ENCODE measurements around the gene C10orf95. TPM values are rescaled to one million over a fixed set of nuclear protein-coding genes. Genes with fewer than 3 reads are reported as not detected.

C10orf95 gene
- total and polyA plus RNA-seq, 10 of the 15 experiments (the other 5 are each of a cell fraction or from before 2014, with no cell fraction given) = 0.06 to 1.1 (median 0.31) TPM

DNA sequence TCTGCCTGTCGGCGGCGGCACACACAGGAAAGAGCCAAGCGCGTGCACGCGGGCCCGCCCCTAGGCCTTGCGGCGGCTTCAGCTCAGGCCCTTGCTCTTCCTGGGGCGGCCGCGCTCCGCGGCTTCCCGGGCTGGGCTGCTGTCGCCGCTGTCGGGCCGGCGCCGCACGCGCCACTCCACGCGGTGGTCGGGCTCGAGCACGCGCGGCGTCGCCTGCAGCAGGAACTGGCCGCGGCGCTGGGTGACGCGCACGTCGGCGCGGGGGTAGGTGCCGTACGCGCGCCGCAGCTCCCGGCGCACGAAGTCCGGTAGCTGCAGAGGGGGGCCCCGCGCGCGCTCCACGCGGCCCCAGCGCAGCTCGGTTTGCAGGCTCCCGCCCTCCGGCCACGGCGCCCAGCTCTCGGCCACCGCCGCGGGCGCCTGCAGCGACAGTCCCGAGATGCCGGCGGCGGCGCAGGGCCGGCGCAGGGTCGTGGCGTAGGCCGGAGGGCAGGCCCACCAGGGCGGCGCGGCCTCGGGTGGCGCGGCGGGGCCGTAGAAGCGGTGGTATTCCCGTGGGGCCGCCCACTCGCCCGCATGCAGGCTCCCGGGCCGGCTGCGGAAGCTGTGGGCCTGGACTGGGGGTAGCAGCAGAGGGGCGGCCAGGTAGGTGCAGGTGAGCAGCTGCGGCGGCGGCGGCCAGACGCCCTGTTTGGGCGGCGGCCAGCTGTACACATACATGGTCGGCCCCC lies 804 bp downstream of the C10orf95 start (continued):
- TF ChIP-seq SP1 (IDR thresholded peaks at IDR 0.05; ENCODE audit: low read depth, low read length) (no peak), STAT3 (IDR thresholded peaks at IDR 0.05; ENCODE audit: low read depth, low read length) (no peak), TAF1 (IDR thresholded peaks at IDR 0.05; ENCODE audit: borderline replicate concordance, low read depth, low read length) (peak; percentile 72; the same call in 1 of the 2 replicates), NBN (IDR thresholded peaks at IDR 0.05) (no peak)
- TF ChIP-seq, protein P1, sequence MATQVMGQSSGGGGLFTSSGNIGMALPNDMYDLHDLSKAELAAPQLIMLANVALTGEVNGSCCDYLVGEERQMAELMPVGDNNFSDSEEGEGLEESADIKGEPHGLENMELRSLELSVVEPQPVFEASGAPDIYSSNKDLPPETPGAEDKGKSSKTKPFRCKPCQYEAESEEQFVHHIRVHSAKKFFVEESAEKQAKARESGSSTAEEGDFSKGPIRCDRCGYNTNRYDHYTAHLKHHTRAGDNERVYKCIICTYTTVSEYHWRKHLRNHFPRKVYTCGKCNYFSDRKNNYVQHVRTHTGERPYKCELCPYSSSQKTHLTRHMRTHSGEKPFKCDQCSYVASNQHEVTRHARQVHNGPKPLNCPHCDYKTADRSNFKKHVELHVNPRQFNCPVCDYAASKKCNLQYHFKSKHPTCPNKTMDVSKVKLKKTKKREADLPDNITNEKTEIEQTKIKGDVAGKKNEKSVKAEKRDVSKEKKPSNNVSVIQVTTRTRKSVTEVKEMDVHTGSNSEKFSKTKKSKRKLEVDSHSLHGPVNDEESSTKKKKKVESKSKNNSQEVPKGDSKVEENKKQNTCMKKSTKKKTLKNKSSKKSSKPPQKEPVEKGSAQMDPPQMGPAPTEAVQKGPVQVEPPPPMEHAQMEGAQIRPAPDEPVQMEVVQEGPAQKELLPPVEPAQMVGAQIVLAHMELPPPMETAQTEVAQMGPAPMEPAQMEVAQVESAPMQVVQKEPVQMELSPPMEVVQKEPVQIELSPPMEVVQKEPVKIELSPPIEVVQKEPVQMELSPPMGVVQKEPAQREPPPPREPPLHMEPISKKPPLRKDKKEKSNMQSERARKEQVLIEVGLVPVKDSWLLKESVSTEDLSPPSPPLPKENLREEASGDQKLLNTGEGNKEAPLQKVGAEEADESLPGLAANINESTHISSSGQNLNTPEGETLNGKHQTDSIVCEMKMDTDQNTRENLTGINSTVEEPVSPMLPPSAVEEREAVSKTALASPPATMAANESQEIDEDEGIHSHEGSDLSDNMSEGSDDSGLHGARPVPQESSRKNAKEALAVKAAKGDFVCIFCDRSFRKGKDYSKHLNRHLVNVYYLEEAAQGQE (IDR thresholded peaks at IDR 0.05; ENCODE audit: low read depth, low read length) = no peak

DNA sequence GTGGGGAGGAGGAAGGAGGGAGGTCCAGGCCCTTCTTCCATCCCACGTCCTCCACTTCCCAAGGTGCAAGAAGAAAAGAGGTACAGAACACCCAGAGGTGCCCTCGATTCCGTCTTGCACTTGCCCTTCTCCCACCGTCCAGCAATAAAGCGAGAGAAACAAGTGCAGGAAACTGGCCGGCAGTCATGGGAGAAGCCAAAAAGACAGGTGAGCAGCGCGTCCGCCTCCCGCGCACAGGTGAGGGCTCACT lies 1.3 kb downstream of the C10orf95 start:
- CTCF ChIA-PET = interaction anchor here (0.6 to 4.0 kb wide), 13 partner anchors 9 to 172 kb away, joined by 3 to 21 read pairs (median 4); partner anchors contain the start of genes ACTR1A, CUEDC2 and FBXL15
- TF ChIP-seq CBFB (IDR thresholded peaks at IDR 0.05; ENCODE audit: low read depth) (0 out of 2 replicates have a peak, but pooled peaks have one; percentile 25), JUND (IDR thresholded peaks at IDR 0.05; ENCODE audit: low read depth, low read length) (no peak), PKNOX1 (IDR thresholded peaks at IDR 0.05) (0 out of 2 replicates have a peak, but pooled peaks have one; percentile 10), POLR2AphosphoS5 (IDR thresholded peaks at IDR 0.05; ENCODE audit: low read length) (peak; percentile 83; the same call in 1 of the 2 replicates), NFYB (IDR thresholded peaks at IDR 0.05; ENCODE audit: insufficient read depth, low read depth, low read length) (no peak), RAD51 (IDR thresholded peaks at IDR 0.05) (no peak)
- TF ChIP-seq, protein P2, sequence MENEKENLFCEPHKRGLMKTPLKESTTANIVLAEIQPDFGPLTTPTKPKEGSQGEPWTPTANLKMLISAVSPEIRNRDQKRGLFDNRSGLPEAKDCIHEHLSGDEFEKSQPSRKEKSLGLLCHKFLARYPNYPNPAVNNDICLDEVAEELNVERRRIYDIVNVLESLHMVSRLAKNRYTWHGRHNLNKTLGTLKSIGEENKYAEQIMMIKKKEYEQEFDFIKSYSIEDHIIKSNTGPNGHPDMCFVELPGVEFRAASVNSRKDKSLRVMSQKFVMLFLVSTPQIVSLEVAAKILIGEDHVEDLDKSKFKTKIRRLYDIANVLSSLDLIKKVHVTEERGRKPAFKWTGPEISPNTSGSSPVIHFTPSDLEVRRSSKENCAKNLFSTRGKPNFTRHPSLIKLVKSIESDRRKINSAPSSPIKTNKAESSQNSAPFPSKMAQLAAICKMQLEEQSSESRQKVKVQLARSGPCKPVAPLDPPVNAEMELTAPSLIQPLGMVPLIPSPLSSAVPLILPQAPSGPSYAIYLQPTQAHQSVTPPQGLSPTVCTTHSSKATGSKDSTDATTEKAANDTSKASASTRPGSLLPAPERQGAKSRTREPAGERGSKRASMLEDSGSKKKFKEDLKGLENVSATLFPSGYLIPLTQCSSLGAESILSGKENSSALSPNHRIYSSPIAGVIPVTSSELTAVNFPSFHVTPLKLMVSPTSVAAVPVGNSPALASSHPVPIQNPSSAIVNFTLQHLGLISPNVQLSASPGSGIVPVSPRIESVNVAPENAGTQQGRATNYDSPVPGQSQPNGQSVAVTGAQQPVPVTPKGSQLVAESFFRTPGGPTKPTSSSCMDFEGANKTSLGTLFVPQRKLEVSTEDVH (IDR thresholded peaks at IDR 0.05; ENCODE audit: low read depth, partially characterized antibody) = no peak
- ATAC-seq = peak; percentile 1; the same call in 1 of the 3 replicates
- Histone ChIP-seq H3K79me2 (ENCODE audit: control insufficient read depth, insufficient read depth, low read length) (peaks cover 21% of the 10 kb centered on the region), H3K27ac (ENCODE audit: control insufficient read depth, insufficient read depth) (peak overlapping the region; percentile 88), H3K9ac (ENCODE audit: control insufficient read depth, insufficient read depth, low read length) (peak overlapping the region; percentile 90), H3K4me3 (peak overlapping the region; percentile 99), H2AFZ (ENCODE audit: control insufficient read depth, low read depth, low read length) (peak overlapping the region; percentile 85), H3K36me3 (ENCODE audit: control insufficient read depth in 2 of 2, insufficient read depth in 2 of 2, low read length in 1 of 2) (no peaks in the 10 kb centered on the region; a peak in 1 of 4 replicates), H4K20me1 (ENCODE audit: control insufficient read depth, insufficient read depth) (no peaks in the 10 kb centered on the region), H3K4me1 (ENCODE audit: control insufficient read depth, insufficient read depth, low read length) (peaks cover 18% of the 10 kb centered on the region), H3K9me3 (replicated peaks; ENCODE audit: control insufficient read depth, insufficient read depth, low read length) (no peaks in the 10 kb centered on the region), H3K4me2 (ENCODE audit: control insufficient read depth, insufficient read depth) (peak overlapping the region; percentile 95), H3K27me3 (replicated peaks in 1 of 2; ENCODE audit: control insufficient read depth in 2 of 2, insufficient read depth in 2 of 2, low read length in 1 of 2) (no peaks in the 10 kb centered on the region)
- POLR2A ChIA-PET = interaction anchor here (0.5 to 6.1 kb wide), 22 partner anchors 9 to 399 kb away, joined by 3 to 69 read pairs (median 5); partner anchors contain the start of genes ACTR1A, CUEDC2, FBXL15 and GBF1
- FAIRE-seq = no peak
- SMC1A ChIA-PET (ENCODE audit: uncharacterized antibody, unreplicated experiment) = interaction anchor here (0.6 to 3.4 kb wide), 7 partner anchors 12 to 96 kb away, joined by 3 to 23 read pairs (median 4); partner anchors contain the start of genes ACTR1A, CUEDC2 and NFKB2
- in situ Hi-C loops (cut with MboI) (no loop called here), intact Hi-C loops (cut with micrococcal nuclease; ENCODE audit: unreplicated experiment) (loop anchor here (2.0 kb wide), 2 partner anchors 17 to 53 kb away; partner anchors contain the start of genes ACTR1A, CUEDC2 and SUFU)
- TSS peak; percentile 68 for BruUV-seq (replicated peaks)
- no peak for DNase-seq (ENCODE audit: low read depth, low spot score)
- 0% methylated on average over 11 of the region's 11 CpGs for WGBS (ENCODE audit: insufficient coverage, insufficient replicate concordance, low lambda C conversion rate, missing lambda C conversion rate)
- RAD21 ChIA-PET (ENCODE audit: unreplicated experiment) = interaction anchor here (0.7 to 3.7 kb wide), 10 partner anchors 11 to 925 kb away, joined by 4 to 20 read pairs (median 7); partner anchors contain the start of genes CUEDC2, FBXL15 and SUFU
